ENCODE results near the gene NRN1L. TPM values are rescaled to one million over a fixed set of nuclear protein-coding genes. Genes with fewer than 3 reads are reported as not detected.

NRN1L gene
- total RNA-seq, 2 experiments from 2014 or later: 0.45 to 0.99 TPM

DNA sequence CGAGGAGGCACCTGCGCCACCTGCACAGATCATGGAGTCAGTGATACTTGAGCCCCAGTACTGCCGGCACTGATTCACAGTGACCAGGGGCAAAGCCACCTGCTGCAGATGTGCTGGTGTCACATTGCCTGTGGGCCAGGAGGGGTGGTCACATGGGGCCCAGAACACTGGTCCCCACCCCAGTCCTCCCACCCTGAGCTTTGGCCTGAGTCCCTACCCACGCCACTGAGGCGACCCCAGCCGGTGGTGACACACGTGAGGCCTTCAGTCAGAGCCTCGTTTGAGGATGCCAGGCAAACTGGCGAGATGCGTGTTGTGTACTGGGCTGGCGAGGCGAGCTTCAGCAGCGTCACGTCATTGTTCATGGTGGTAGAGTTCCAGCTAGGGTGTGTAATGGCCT lies 45.5 kb downstream of the NRN1L start:
- Mint-ChIP-seq H3K36me3 (peaks cover 17% of the 10 kb centered on the region), H3K27ac (no peak overlapping the region), H3K4me3 (no peak overlapping the region), H3K27me3 (no peaks in the 10 kb centered on the region), H3K9me3 (ENCODE audit: low read depth) (no peaks in the 10 kb centered on the region), H3K4me1 (peaks cover 11% of the 10 kb centered on the region)
- peak; percentile 41 for DNase-seq
- no peak for ATAC-seq
- CTCF ChIA-PET: interaction anchor here (1.3 to 2.0 kb wide), 2 partner anchors 47 to 115 kb away, joined by 4 to 12 read pairs; no protein-coding TSS in a partner anchor

DNA sequence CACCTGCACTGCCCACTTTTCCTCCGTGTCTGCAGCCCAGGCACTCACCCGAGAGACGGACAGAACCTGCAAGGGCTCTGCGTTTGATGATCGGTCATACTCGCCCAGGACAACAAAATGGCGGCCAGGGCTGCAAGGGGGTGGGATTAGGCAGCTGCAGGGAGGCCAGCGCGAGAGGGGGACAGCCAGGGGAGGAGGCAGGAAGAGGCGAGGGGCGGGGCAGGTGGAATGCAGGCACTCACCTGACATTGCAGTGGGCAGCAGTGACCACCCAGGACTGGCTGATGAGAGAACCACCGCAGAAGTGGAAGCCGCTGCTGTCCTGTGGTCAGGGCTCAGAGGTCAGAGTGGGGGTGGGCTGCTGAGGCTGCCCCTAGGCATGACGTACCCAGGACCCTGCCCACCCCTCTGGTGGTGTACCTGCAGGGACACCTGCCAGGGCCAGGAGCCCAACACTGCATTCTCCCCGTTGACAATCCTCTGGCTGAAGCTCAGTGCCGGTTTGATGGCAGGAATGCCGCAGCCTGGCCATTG lies 46.1 kb downstream of the NRN1L start:
- no peaks in the 10 kb centered on the region for H3K27me3 Mint-ChIP-seq

DNA sequence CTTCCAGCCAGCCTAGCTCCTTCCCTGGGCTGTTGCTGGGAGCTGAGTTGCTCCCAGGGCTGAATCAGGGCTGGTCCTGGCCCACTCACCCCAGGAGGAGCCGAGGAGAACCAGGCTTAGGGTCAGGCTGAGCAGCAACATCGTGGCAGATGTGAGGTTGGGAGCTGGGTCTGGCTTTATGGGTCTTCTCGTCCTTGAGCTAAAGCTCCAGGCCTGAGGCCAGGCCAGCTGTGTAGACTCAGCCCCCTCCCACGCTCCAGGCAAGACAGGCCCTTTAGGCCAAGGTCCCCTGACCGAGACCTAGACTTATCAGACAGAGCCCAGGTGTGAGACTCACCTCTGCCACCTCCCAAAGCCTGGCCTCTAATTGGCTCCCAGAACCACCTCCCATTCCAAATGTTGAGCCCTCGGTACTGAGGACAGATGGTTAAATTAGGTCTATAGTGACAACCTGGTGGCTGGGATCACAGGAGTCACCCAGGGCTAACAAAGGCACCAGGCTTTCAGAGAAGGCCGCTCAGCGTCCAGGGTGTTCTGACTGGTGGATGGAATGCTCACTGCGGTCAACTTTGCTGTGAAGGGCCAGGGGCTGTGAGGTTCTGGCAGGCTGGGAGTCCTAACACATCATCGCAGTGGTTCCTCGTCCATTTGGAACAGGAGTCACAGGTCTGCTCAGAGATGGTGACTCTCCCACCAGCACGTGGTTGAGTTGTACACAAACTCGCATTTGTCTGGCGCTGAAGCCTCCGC lies 47.2 kb downstream of the NRN1L start, which contains the start of gene CTRL:
TSS of gene CTRL (minus strand) at position 151 of the 750 bp plus-strand sequence. CDS start at position 141, 10 bp downstream.
- Mint-ChIP-seq H3K9me3 (ENCODE audit: low read depth) (no peaks in the 10 kb centered on the region), H3K36me3 (peaks cover 25% of the 10 kb centered on the region), H3K4me3 (no peak within 1 kb of the TSS), H3K4me1 (peaks cover 16% of the 10 kb centered on the region), H3K27ac (peak within 1 kb of the TSS; percentile 50), H3K27me3 (no peaks in the 10 kb centered on the region)
- ATAC-seq: no peak
- CTCF ChIA-PET: interaction anchor here (0.6 to 2.0 kb wide), 5 partner anchors 48 to 397 kb away, joined by 3 to 12 read pairs (median 7); partner anchors contain the start of gene NRN1L
- no peak for DNase-seq

More for the DNA sequence above, 46.1 kb downstream of the NRN1L start:
- Mint-ChIP-seq H3K9me3 (ENCODE audit: low read depth) (no peaks in the 10 kb centered on the region), H3K4me3 (no peak overlapping the region), H3K4me1 (peaks cover 15% of the 10 kb centered on the region), H3K27ac (no peak overlapping the region), H3K36me3 (peaks cover 22% of the 10 kb centered on the region)
- ATAC-seq: no peak
- no peak for DNase-seq
- CTCF ChIA-PET: interaction anchor here (1.3 to 2.0 kb wide), 3 partner anchors 47 to 115 kb away, joined by 4 to 12 read pairs (median 8); partner anchors contain the start of gene NRN1L

DNA sequence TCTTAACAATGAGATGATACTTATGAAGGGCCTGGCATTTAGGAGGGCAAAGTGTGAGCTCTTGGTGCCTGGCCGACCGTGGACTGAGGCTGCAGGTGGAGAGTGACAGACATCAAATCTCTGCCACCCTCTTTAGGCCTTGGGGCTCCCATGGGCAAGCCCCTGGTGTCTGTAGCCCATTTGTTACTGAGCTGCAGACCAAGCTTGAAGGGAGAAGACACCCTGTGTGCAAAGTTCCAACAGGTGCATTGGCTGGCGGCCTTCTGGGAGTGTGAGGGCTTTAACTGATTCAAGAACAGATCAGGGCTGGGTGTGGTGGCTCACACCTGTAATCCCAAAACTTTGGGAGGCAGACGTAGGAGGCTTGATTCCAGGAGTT lies 47.8 kb downstream of the NRN1L start:
- Mint-ChIP-seq H3K4me3 (no peak overlapping the region), H3K36me3 (peaks cover 25% of the 10 kb centered on the region), H3K27ac (no peak overlapping the region), H3K4me1 (peaks cover 21% of the 10 kb centered on the region), H3K9me3 (ENCODE audit: low read depth) (no peaks in the 10 kb centered on the region), H3K27me3 (no peaks in the 10 kb centered on the region)
- CTCF ChIA-PET: interaction anchor here (0.8 to 1.8 kb wide), 3 partner anchors 49 to 116 kb away, joined by 4 to 7 read pairs (median 4); no protein-coding TSS in a partner anchor
- no peak for ATAC-seq
- no peak for DNase-seq

DNA sequence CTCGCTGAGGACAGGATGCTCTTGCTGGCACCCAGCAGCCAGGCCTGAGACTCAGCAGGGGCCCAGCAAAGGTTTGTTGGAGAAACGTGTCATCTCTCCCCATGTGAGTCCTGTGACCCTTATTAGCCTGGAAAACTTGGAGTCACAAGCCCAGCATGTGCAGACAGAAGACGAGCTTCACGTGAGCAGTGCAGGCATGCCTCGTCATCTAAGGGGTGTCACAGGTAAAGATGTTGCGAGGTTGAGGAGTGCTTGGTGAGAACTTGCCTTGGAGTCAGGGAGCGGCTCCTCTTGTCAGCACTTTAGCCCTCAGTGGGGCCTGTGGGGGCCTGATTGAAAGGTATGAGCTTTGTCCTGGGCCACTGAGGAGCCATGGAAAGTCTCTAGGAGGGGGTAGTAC lies 49.1 kb downstream of the NRN1L start:
- CTCF ChIA-PET: interaction anchor here (0.5 to 4.5 kb wide), 4 partner anchors 42 to 413 kb away, joined by 3 to 35 read pairs (median 16); partner anchors contain the start of gene NRN1L
- Mint-ChIP-seq H3K27ac (peak overlapping the region; percentile 36), H3K27me3 (no peaks in the 10 kb centered on the region), H3K4me3 (no peak overlapping the region), H3K4me1 (peaks cover 22% of the 10 kb centered on the region), H3K9me3 (ENCODE audit: low read depth) (no peaks in the 10 kb centered on the region), H3K36me3 (peaks cover 25% of the 10 kb centered on the region)
- DNase-seq (no peak), ATAC-seq (no peak)

DNA sequence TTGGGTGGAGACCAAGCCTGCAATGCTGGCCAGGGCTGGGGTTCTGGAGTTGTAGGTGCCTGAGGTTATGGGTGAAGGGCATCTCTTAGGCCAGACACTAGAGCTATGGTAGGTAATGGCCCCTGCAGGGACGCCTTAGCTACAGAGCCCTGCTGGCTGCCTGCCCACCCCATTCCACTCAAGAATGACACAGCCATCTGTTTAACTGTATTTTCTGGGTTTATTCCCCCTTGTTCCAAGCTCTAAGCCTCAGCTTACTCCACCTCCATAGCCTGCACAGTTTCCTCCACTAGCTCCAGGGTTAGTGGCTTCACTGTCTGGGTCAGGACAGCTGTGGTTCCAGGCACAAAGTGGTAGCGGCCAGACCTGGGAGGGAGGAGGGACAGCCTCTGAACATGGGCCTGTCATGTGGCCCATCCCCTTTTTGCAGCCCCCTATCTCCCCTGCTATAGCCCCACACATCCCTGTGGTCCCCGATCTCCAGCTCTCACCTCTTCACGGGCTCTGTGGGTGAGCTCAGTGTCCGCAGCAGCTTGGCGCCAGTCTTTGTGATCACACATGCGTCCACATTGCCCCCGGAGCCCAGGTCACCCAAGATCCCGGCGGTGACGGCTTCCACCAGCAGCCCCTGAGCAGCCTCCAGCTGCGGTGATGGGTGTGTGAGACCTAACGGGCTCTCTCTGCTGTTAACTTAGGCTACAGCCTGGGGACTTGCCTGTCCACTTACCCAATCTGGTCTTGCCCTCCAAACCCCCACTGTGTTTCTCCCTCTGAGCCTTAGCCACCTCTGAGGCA lies 49.8 kb downstream of the NRN1L start:
- no peak for ATAC-seq
- H3K36me3 Mint-ChIP-seq: peaks cover 25% of the 10 kb centered on the region
- CTCF ChIA-PET: interaction anchor here (0.5 to 4.5 kb wide), 6 partner anchors 10 to 413 kb away, joined by 3 to 35 read pairs (median 8); partner anchors contain the start of gene NRN1L
- no peaks in the 10 kb centered on the region for H3K27me3 Mint-ChIP-seq
- H3K27ac Mint-ChIP-seq: peak overlapping the region; percentile 98
- H3K4me3 Mint-ChIP-seq: peak overlapping the region; percentile 99
- DNase-seq: peak; percentile 40
- no peaks in the 10 kb centered on the region for H3K9me3 Mint-ChIP-seq (ENCODE audit: low read depth)
- H3K4me1 Mint-ChIP-seq: peaks cover 26% of the 10 kb centered on the region

DNA sequence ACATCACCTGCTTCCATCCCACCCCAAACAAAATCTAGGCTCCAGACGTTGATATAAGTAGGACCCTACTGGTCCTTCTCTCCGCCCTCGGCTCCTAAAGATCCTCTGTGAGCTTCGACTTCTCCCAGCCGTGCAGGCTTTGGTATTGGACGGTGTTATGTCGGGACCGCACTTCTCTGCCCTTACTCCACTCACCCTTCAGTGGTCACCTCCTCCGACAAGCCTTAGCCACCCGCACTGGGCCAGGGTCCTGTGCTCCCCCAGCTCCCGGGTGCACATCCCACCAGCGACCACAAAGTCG lies 50.4 kb downstream of the NRN1L start:
- CTCF ChIA-PET: interaction anchor here (0.7 to 4.5 kb wide), 15 partner anchors 9 to 414 kb away, joined by 3 to 35 read pairs (median 4); partner anchors contain the start of genes CARMIL2, NRN1L, RANBP10 and TSNAXIP1
- Mint-ChIP-seq H3K27ac (peak overlapping the region; percentile 98), H3K4me1 (peaks cover 32% of the 10 kb centered on the region), H3K27me3 (no peaks in the 10 kb centered on the region), H3K9me3 (ENCODE audit: low read depth) (no peaks in the 10 kb centered on the region), H3K36me3 (peaks cover 25% of the 10 kb centered on the region), H3K4me3 (peak overlapping the region; percentile 99)
- ATAC-seq: no peak
- DNase-seq: no peak

DNA sequence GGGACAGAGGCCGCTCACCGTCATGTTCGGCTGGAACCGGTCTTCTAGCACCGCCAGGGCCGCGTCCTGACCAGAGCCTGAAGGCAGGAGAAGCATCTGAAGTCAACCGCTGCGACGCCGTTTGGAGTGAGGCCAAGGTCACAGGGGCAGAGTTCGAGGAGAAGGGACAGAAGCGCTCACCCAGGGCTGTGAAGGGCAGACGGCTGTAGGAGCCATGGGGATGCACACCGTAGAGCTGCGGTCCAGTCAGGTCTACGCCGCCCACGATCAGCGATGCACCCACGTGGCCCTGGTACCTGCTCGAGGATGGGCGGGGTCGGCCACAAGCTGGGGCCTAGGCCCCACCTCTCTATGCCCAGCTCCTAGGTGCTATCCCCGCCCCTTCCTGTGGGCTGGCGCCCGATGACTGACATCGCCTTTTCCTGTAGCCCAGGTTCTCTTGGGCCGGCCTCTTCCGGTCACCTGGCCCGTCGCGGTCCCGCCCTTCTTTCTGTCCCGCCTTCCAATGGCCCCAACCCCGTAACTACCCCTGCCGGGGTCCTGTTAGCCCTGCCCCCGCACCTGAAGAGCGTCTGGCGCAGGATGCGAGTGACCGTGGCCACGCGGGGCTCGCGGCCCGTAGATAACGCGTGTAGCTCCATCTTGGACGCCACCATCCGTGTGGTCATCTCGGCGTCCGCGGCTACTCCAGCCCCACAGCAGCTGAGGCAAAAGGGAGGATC lies 50.9 kb downstream of the NRN1L start:
- Mint-ChIP-seq H3K4me3 (peak overlapping the region; percentile 99), H3K9me3 (ENCODE audit: low read depth) (no peaks in the 10 kb centered on the region), H3K27ac (peak overlapping the region; percentile 98), H3K4me1 (peaks cover 37% of the 10 kb centered on the region), H3K36me3 (peaks cover 25% of the 10 kb centered on the region), H3K27me3 (no peaks in the 10 kb centered on the region)
- peak; percentile 98 for DNase-seq
- ATAC-seq: peak; percentile 88
- CTCF ChIA-PET: interaction anchor here (0.7 to 4.5 kb wide), 25 partner anchors 9 to 422 kb away, joined by 3 to 35 read pairs (median 4); partner anchors contain the start of genes C16orf86, CARMIL2, ENKD1 and NRN1L

Other genes starting within 250 kb of the NRN1L start
- 100 to 1,000 TPM; 154 to 174 TPM for gene CARMIL2, start 239.7 kb upstream of the NRN1L start, total RNA-seq
- 10 to 100 TPM; 49.7 to 58.1 TPM for gene ACD, start 224.6 kb upstream of the NRN1L start, total RNA-seq
- gene PARD6A, start 223.9 kb upstream of the NRN1L start, total RNA-seq: 10 to 100 TPM; 15.2 to 15.5 TPM
- gene ENKD1, start 218.1 kb upstream of the NRN1L start, total RNA-seq: 1 to 10 TPM; 6.2 to 8.0 TPM
- gene C16orf86, start 218.1 kb upstream of the NRN1L start, total RNA-seq: 1 to 10 TPM; 4.1 to 5.1 TPM
- 10 to 100 TPM; 15.1 to 15.8 TPM for gene GFOD2, start 165.6 kb upstream of the NRN1L start, total RNA-seq
- gene RANBP10, start 78.3 kb upstream of the NRN1L start, total RNA-seq: 10 to 100 TPM; 21.2 to 23.7 TPM
- under 1 TPM; 0.12 to 0.45 TPM for gene TSNAXIP1, start 78.0 kb upstream of the NRN1L start, total RNA-seq
- 10 to 100 TPM; 47.9 to 52.7 TPM for gene THAP11, start 42.6 kb upstream of the NRN1L start, total RNA-seq
- 100 to 1,000 TPM; 114 to 137 TPM for gene NUTF2, start 38.0 kb upstream of the NRN1L start, total RNA-seq
- 10 to 100 TPM; 61.8 to 69.3 TPM for gene CENPT, start 37.2 kb upstream of the NRN1L start, total RNA-seq
- 100 to 1,000 TPM; 122 to 124 TPM for gene EDC4, start 11.8 kb upstream of the NRN1L start, total RNA-seq
- gene PSKH1, start 8.4 kb downstream of the NRN1L start, total RNA-seq: 10 to 100 TPM; 21.0 to 21.6 TPM
- gene CTRL, start 47.0 kb downstream of the NRN1L start, total RNA-seq: 1 to 10 TPM; 5.0 to 6.7 TPM
- 100 to 1,000 TPM; 250 to 296 TPM for gene PSMB10, start 52.0 kb downstream of the NRN1L start, total RNA-seq
- gene LCAT, start 59.2 kb downstream of the NRN1L start, total RNA-seq: 10 to 100 TPM; 15.6 to 22.7 TPM
- 10 to 100 TPM; 47.7 to 51.2 TPM for gene SLC12A4, start 83.8 kb downstream of the NRN1L start, total RNA-seq
- under 1 TPM in 1 of 2 experiments, not detected in 1; 0.28 TPM for gene DPEP3, start 95.6 kb downstream of the NRN1L start, total RNA-seq
- 1 to 10 TPM; 4.5 to 4.7 TPM for gene DPEP2, start 114.6 kb downstream of the NRN1L start, total RNA-seq
- not detected for gene DPEP2NB, start 131.0 kb downstream of the NRN1L start, total RNA-seq
- 10 to 100 TPM; 14.8 to 20.8 TPM for gene DDX28, start 138.3 kb downstream of the NRN1L start, total RNA-seq
- 10 to 100 TPM; 28.4 to 32.0 TPM for gene DUS2, start 138.4 kb downstream of the NRN1L start, total RNA-seq
- gene NFATC3, start 200.5 kb downstream of the NRN1L start, total RNA-seq: 100 to 1,000 TPM; 176 to 183 TPM